Anterior cingulate cortex (tissue), 58 donors: Measurements from ENCODE around the gene FOXC2.

Experiments
- DNase-seq, 58 donors: peaks; one replicate each; lab custom pipeline; 2025; lab: John Stamatoyannopoulos, UW

The FOXC2 gene

DNA sequence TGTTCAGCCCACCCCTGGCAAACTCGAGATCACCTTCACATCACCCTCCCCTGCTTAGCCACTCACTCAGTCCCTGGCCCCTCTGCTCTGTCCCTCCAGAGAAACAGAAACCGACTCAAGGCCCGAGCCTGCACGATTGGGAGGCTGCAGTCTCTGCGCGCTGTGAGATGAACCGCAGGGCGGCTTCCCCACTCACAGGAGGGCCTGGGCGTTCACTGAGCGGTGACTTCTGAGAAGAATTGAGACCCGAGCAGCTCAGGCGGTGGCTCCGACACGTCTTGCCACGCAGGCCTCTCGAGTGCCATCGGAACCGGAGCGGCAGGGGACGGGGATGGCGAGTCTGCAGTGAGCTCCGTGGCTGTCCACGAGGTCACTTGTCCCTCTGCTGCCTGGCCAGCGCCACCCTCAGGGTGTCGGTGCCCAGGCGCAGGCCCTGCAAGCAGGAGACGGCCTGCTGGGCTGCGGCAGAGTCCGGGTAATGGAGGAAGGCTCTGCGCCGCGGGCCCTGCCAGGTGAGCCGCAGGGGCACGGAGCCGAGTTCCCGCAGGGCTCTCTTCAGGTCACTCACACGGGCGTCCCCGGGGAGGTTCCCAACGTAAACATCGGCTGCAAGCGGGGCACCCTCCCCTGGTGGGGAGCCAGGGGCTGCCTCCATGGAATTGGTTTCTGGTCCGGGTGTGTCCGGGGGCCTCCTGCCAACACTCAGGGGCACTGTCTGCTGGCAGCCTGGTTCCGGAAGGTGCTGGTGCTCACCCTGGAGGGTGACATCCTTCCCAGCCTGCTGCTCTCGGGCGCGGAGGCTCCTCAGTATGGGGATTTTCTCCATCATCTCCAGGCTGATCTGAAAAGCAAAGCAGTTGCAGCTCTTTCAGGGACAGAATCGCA lies 34.7 kb upstream of the FOXC2 start:
- peak in 1 of 58 donors; percentile 3 for DNase-seq

DNA sequence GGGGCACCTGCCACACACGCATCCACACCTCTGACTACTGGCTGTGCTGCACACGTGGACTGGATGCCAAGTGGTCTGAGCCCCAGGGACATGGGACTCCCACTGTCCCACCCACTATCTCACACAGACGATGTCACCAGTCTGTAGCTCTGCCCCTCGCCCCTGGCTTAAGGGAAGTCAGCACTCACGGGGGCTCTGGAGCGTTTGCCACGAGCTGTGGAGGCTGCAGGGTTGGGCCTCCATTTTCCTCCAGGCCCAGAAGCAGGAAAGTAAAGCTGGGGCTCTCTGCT lies 34.2 kb upstream of the FOXC2 start:
- no peak for DNase-seq

DNA sequence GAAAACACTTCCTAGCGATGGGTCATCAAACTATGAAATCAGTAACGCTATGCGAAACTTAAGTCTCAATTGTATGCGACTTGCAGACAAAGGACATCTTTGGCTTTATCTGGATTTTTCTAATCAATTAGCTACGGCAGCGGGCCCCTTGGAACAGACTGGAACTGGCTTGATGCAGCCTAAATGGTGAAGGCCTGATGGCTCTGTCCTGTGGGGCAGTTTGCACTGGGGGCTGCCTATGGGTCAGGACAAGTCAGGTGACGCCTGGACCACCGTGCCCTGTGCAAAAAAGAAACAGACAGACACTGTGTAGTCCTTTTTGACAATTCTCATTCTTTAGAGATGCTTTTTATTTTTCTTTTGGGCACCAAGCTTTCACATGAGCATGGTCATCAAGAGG lies 33.6 kb upstream of the FOXC2 start:
- DNase-seq, result no peak

DNA sequence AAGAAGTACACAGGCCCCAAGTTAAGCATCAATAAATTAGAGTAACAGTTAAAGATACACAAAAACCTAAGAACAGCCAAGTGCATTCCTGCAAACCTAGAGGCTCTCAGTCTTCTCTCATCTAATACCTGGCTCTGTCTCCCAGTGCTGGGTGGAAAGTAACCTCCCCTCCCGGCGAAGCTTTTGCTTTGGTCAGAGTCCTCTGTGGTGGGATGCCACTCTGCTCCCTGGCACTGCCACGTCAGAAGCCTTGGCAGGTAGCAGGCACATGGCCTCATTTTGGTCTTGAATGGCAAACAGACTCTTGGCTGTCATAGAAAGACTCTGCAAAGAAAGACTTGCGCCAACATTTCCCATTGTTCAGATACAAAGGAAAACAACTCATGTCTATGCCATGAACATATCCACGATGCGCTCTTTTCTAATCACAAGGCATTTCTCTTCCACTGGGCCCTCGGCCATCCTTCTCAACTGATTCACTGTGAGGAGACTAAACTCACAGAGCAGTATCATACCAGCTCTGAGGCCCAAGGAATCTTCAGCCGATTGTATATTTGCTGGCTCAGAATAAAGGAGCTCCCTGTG lies 32.8 kb upstream of the FOXC2 start:
- peak in 22 of 58 donors; percentile 5 to 76 (median 38) for DNase-seq

DNA sequence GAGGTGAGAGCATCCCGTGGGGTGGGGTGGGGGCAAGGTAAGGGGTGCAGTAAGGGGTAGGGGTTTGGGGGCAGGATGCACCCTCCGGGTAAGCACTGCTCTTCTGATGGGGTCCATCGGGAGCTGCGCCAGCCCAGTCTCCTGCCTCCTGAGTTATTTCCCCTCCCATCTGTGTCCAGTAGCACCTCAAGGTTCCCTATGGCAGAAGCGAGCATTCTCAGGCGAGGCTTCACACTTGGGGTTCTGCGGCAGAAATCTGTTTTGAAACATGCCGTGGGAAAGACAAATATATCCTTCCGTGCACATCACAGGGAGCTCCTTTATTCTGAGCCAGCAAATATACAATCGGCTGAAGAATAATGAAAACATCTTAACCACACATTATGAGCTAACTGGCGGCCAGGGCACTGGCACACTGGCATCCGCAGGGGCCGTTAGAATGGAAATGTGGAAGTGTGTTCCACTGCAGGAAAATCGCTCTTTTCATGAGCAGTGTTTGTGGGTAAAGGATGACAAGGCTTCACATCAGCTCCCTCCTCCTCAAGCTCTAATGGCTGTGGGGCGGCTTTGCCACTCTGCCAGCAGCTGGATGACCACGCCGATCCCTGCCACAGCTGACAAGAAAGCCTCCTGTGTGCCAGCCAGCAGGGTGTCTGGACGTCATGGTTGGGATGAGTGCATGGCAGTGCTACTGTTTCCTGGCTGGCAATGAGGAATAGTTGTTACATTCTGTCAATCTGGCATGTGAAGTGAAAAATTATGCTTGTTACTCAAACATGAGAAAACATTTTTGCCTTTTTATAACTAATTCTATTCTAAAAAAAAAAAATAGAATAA lies 31.6 kb upstream of the FOXC2 start:
- peak in 45 of 58 donors; percentile 13 to 86 (median 52) for DNase-seq

DNA sequence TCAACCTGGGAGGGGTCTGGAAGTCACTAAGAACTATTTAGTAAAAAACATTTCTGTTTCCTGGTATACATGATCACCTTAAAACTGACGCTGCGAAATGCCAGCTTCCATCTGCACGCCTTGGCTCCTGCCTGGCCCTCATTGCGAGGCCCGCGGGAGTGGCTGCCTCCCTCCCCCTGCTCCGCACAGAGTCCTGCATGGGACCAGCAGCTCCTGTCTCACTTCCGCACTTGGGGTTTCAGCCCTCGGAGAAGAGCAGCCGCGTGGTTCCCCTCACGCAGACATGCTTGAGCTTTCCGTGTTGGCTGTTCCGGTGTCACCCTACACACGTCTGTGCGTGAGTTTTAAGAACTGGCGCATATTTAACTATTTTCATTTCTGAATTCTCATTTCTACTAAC lies 30.0 kb upstream of the FOXC2 start:
- DNase-seq, result no peak

DNA sequence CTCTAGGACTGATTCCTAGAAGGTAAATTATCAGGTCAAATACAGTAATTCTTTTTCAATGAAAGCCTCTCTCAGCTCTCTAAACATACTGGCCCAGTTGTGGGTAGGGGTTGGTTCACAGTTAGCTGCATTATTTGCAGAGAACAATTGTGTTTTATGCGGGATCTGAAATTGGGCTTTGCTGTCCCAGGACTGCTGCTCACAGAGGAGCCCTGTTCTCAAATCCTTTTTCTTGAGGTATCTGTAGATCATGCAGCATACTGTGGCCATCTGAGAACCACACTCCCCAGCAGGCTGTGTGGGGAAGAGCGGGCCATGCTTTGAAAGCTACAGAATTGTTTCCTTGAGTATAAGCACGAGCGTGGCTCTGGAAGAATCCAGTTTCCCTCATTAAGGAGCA lies 29.1 kb upstream of the FOXC2 start:
- DNase-seq, result peak in 4 of 58 donors; percentile 25 to 38 (median 30)

DNA sequence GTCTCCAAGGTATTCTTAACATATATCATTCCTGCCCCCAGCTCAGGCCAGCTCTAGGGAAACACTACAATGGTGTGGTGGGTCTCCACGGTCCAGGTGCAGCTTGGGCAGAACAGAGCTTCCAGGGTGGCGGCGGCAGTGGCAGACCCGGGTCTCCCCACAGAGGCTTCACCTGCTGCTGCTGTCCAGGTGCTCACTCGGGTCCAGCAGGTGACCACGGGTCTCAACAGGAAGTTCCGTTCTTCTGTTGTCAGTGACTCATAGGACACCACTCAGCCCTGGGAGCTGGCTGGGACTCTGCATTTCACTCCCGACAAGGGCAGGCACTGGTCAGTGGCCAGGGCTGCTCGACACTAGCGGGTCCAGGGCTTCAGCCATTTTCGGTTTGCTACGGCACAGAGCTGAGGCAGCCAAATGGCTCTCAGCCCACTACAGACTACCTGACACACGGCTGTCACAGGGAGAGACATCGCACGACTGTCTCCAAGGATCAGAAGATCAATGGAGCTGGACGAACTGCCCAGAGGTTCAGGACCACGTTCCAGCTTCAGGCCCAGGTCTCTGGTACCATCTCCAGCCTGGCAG lies 28.3 kb upstream of the FOXC2 start:
- DNase-seq, result no peak

DNA sequence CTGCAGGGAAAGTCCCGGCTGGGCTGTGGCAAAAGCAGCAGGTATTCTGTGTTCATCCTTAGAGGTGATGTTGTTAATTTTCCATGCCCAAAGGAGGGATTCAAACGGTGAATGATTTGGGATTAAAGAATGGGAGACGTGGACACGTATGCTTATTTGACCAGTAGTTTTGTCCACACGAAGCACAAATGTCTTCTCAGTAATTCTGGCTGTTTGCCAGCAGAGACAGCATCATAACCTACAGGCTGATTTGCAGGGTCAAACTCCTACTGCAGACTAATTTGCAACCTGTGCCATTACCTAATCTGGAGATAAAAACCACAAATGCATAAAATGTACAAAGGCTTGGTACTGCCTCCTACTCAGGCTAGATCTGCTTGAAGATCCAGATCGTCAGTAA lies 25.7 kb upstream of the FOXC2 start:
- no peak for DNase-seq

DNA sequence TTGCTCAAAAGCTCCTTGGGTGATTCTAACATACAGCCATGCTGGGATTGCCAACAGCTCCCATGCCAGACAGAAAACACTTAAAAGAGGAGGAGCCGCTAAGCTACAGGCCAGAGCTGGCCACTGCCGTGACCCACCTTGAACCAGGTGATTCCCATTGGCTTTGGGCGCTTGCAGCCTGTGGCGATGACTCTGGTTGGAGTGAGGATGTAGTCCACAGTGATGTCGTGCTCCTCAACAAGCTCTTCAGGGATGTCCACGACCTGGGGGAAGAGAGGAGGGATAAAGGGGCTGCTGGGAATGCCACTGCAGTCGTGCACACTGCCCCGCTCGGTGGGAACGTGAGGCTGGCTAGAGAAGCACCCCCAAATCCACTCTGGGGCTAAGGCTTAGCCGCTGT lies 25.1 kb upstream of the FOXC2 start:
- DNase-seq, result no peak

DNA sequence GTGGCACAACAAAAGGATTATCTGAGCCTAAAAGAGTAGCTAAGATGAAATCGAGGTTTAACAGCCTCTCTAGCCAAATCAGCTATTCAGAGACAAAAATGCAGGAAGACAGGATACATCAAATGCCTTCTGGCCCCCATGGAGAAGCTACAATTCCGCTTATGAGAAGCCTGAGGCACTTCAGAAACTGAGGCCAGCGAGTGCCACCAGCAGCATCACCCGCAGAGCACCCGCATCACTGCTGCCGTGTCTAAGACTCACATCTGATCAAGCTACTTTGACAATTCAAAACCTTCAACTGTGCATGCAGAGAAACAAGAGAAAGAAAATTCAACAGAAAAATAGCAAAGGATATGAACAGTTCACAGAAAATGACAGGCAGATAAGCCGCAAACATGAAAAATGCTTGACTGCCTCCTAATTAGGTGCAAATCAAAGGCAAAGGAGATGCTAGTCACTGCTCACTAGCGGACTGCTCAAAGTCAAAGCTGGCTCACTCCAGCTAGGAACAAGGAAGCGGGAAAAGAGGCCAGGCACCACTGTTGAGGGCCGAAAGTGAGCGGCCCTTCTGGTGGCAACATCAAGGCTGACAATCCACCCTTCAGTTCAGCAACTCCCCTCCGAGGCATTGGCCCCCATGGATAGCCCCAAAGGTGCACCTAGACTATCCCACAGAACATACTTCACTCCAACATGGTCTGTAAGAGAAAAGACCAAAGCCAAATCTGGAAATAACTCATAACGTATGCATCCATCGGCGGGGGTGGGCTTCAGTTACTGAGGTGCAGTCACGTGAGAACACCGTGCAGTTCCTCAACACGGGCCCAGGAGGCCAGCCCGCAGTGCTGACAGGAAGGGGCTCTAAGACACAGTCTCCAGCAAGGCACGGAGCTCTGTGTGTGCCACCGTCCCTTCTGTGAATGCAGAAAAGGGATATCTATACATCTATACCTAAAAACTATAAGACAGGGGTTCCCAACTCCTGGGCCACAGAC lies 23.6 kb upstream of the FOXC2 start:
- no peak for DNase-seq

DNA sequence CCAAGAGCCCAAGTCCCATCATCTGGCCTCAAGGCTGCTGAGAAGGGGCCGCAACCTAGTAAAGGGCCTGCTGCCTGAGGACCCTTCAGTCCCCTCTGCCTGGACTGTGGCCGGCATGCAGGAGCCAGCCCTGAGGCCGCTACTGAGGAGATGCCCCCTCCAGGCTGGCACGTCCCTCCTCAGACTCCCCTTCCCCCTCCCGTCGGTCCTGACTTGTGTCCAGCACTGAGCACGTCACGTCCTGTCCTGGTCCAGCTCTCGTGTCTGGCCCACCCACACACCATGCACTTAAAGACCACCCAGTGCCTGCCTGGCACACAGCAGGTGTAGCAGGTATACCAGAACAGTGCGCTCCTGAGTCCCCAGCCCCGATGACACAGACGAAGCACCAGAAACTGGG lies 21.1 kb upstream of the FOXC2 start:
- no peak for DNase-seq

DNA sequence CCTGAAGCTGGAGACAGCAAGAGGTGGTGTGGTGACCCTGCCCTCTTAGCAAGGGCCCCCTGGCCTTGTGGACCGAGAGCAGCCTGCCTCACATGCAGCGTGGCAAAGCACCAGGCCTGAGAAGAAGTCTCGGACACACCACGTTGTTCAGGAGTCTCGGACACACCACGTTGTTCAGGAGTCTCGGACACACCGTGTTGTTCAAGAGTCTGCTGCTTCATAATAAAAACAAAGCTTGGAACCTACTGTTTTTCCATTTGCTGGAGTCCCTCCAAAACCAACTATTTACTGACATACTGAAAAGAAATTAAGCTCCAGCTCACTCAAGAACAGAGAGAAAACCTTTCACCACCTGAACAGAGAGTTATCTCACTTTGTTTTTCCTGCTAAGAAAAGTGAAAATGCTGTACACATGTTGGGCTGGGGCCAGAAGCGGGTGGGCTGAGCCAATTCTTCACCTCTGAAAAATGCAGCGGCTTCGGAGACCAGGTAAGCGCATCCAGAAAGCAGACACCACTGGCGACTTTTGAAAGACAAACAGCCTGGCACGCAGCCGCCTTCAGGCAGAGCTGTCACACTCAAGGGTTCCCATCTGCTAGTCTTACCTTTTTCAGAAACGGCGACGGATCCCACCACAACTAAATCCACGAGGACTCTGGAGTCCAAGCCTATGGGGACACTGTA lies 20.5 kb upstream of the FOXC2 start:
- no peak for DNase-seq

DNA sequence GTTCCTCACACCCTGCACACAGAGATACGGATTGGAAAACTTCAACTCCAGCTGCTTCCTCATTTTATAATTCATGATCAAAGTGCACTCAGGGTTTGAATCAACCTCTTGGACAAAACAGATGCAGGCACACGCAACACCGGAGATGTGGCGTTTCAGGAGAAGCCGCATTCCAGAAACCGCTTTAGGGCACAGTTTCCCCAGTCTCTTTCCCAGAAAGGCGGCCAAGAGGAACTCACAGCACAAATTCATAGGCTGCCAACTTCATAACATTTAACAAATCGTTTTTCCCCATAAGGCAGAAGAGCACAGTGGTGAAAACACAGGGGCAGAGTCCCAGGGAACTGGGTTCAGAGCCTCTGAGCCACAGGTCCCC lies 20.0 kb upstream of the FOXC2 start:
- no peak for DNase-seq

DNA sequence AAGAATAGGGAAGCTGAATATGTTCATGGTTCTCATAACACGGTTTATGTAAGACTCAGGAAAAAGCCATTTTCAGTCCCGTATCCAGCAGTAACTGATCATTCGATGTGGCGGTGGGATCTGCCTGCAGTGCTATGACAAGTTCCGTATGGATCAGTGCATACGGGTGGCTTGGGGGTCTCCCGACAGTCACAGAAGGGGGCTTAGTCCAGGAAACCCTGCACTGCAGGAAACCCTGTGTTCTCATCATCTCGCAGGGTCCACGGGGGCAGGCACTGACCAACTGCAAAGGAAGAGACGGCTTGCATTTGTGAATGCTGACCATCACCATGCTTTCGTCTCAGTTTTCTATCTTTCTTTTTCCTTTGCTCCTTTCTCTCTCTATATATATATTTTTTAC lies 19.3 kb upstream of the FOXC2 start:
- DNase-seq, result no peak

DNA sequence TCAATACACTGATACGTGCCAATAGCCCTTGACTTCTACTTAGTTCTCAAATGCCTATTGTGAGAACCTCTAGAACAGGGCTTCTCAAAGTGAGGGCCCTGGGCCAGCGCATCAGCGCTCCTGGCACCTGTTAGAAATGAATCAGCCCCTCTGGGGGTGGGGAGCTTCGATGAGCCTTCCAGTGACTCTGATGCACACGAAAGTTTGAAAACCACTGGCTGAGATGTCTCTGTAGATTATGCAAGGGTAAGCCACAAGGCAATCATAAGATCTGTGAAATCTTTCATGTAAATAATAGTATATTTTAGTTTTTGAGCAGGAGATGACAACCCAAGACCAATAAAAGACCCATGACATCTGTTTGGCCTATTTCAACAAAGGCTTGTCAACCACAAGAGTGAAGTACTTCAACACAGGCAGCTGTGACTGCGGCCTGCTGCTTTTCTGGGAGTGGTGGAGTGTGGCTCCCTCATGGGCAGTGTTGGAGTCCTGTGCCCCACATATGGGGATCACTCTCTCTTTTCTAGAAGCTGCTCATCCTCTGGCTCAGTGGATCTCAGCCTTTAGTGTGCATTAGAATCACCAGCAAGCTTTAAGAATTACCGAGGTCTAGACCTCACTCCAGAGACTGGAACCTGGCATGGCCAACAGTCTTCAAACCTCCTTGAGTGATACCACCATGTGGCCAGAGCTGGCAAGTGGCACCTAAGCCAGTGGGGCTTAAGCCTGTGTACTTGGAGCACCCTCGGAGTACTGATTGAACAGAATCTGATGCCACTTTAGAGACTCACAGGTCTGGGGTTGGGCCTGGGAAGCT lies 17.3 kb upstream of the FOXC2 start:
- no peak for DNase-seq

DNA sequence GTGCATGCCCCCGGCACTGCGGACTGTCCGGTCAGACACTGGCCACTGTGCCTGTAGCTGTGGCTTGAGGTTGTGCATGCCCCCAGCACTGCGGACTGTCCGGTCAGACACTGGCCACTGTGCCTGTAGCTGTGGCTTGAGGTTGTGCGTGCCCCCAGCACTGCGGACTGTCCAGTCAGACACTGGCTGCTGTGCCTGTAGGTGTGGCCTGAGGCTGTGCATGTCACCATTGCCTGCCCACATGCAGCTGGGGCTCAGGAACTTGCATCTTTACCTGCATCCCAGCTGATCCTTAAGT lies 16.8 kb upstream of the FOXC2 start:
- DNase-seq, result no peak

DNA sequence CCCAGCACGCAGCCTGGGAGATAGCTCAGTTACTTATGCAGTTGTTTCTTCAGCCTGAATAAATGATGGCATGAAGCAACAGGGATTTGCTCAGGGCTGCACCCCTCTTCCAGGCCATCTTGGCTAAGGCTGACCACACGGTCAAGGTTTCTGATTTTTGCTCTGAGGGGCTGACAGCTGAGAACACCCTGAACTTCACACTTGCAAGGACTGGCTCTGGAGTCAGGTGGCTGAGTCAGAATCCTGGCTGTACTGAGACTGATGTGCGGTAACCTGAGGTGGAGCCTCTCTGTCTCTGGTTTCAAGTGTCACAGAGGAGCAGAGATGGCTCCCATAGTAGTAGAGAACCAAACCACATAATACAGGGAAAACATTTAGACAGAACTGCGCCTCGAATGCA lies 16.3 kb upstream of the FOXC2 start:
- DNase-seq, result no peak

DNA sequence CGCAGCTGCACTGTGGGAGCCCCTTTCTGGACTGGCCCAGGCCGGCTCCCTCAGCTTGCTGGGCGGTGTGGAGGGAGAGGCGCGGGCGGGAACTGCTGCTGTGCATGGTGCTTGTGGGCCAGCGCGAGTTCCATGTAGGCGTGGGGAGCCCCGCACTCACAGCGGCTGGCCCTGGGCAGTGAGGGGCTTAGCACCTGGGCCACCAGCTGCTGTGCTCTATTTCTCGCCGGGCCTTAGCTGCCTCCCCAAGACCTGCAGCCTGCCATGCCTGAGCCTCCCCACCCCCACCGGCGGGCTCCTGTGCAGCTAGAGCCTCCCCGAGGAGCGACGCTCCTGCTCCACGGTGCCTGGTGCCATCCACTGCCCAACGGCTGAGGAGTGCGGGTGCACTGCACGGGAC lies 13.3 kb upstream of the FOXC2 start:
- DNase-seq, result no peak
